Stimulated activated CD4-positive, alpha-beta T cell treated with anti-CD3 and anti-CD28 coated beads, Interleukin-1b, Interleukin-23, amount 100 ng/mL, for 24 hours (primary cell): ENCODE data around the gene XIRP1.

Source experiments
- DNase-seq, 4 experiments: peaks; one replicate each; pipeline ENCODE4 v3.0.0-alpha.2; 2020; ENCODE audit warnings: low read depth in 4 of 4, low spot score in 1 of 4

Gene XIRP1

DNA sequence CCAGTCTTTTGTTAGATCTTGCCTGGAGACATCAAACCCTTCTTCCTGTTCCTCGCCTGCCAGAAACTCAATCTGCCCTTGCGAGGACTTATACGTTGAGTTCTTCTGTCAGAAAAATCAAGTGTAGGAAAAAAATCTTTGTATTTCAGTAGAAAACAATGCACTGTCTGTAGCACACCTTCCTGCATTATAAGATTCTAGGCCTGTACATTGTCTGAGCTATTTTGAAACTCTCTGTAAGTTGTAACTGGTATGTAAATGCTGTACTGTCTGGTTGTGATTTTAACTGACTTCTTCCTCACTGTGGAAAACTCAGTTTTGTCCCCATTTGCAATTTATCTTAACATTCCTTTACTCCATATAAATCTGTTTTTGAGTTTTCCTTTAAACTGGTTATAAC is 17.7 kb upstream of the XIRP1 start:
- no peak for DNase-seq

DNA sequence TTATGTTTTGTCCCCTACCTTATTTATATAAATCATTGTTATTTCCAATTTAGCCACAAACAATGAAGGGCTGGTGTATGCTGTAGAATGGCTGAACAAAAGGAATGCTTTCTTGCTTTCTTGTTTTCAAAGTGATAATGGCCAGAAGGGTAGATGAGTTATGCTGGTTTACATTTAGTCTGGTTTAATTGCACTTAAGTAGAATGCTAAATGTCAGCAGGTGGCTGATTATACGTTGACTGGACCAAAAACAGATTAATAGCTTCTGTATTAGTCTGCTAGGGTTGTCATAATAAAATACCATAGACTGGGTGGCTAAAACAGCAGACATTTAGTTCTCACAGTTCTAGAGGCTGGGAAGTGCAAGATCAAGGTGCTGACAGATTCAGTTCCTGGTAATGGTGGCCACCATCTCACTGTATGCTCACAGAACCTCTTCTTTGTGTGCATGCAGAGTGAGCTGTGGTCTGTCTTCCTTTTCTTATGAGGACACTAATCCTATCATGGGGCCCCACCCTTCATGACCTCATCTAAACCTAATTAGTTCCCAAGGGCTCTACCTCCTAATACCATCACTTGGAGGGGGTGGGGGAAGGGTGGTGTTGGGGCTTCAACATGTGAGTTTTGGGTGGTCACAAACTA is 17.1 kb upstream of the XIRP1 start:
- DNase-seq = no peak

DNA sequence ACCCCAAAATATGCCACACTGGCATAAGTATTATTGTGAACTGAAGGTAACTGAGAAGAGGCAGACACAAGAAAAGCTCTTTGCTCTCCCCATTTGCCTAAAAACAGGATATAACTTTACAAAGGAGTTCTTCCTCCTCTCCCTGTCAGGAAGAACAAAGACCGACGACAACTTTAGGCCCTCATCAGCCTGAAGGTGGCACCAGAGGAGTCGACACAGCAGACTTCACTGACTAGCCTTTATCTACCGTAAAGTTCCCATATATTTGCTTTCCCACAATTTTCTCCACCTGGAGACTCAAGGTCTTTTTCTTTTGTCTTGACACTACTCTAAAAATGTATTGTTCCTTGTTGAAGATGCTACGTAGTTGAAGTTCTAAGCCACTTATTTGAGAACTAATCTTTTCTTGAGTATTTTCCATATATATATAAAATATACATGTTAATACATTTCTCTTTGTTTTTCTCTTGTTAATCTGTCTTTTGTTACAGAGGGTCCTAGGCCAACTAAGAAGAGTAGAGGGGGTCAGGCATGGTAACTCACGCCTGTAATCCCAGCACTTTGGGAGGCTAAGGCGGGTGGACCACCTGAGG is 16.2 kb upstream of the XIRP1 start:
- DNase-seq = no peak

DNA sequence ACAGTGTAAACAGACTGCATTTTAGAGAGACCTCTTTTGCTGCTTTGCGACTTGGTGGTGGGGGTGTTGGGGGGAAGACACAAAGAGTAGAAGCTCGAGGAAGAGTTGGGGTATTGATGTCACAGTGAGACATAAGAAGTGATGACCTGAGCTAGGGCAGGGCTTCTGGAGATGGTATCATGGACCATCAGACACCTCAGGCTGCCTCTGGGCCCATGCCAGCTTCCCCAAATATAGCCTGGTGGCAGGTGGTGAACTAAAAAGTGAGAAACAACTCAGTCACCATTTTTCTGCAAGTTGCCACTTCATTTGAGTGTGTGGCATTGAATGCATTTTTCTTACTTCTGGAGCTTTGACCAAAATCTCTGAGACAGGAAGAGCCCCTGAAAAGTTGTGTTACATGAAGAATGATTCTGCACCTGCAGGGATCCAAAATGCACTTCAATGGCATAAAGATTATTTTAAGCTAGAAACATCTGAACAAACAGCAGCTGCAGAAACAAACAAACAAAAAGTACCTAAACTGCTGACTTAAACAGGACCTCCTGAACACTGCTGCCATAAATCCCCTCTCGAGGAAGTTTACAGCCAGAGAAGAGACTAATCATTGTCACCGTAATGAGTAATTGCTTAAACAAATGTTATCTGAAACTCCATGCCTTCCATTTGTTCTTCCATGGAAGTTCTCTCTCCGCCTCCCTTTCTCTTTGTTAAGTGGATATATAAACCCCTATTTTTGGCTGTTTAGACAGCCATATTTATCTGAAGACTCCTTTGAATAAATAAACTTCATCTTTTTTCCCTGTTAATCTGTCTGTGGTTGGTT is 15.2 kb upstream of the XIRP1 start:
- DNase-seq = no peak

DNA sequence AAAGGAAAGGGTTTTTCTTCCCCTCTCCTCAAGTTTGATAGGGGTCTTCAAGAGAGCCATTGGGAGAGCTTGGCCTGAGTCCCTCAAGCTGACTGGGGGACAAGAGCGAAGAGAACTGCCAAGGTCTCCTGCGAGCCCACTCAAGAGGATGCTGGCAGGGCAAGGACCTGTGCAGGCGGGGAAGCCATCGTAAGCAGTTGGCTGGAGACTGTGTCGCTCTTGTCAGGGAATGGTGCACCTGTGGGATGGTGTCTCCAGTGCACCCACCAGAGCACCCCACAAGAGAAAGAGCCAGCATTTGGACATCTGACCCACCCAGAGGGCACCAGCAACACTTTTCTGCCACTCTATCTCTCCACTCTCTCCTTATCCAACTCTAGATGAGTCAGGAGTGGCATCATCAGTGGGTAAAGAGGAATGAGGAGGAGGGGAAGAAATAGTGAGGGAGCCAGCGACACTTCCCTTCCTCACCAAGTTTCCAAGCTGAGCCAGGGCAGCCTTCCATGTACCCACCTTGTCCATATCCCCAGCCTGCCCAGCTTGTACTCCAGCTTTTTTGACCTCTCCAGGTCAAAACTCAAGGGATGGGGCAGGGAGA is 13.6 kb upstream of the XIRP1 start:
- no peak for DNase-seq

DNA sequence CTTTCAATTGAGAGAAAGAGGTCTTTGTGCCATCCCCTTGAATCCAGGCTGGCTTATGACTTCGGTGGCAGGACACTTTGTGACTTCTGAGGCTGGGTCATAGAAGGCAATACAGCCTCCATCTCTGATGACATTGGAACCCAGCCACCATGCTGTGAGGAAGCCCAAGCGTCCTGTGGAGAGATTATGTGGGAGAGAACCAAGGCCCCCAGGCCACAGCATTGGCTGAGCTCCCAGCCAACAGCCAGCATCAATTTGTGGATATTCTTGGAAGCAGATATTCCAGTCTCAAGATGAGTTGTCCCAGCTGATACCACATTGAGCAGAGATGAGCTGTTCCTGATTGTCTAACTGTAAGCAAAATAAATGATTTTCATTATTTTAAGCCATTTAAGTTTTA is 12.7 kb upstream of the XIRP1 start:
- DNase-seq = no peak

DNA sequence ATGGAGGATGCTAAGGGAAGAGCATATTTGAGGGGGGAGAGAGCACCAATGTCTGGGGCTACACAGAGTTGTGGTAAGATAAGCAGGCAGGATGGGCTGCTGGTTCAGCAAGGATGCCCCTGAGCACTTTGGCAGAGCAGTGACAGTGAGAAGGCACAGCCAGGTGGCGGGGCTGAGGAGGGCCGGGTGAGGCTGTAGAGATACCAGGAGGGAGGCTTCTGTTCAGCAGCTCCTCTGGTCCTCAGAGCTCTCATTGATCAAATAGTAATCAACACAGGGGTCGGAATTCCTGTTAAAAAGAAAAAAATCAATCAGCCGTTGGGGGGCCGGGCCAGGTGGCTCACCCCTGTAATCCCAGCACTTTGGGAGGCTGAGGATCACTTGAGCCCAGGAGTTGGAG is 11.5 kb upstream of the XIRP1 start:
- no peak for DNase-seq

DNA sequence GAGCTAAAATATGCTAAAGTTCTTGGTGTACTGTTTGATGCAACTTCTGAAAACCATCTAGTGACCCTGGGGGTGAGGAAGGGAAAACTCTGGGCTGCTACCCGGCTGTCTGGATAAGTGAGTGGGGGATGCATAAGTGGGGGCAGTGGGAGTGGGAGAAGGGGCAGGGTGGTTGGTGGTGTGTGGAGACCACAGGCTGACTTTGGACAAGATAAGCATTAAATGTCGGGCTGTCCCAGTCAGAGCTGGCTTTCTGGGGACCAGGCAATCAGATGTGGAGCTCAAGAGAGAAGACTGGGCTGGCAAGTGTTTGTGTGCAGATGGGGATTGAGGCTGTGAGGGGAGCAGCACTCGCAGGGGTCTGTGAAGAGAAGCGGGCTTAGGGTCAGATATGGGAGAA is 11.0 kb upstream of the XIRP1 start:
- no peak for DNase-seq

DNA sequence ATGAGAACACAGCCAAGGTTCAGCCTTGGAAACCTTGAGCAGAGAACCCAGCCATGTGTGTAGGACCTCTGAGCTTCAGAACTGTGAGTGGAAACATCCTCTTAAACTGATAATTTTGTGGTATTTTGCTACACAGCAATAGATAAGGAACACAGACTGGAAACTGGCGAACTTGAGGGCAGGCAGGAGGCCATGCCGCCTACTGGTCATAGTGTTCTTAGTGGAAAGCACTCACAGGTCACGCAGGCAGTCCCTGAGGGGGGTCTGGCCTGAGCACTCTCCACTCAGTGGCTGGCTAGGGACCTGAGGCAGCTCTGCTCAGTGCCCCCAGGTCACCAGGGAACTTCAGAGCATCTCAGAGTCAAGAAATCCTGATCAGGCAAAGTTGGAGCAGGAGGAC is 9.7 kb upstream of the XIRP1 start:
- no peak for DNase-seq

DNA sequence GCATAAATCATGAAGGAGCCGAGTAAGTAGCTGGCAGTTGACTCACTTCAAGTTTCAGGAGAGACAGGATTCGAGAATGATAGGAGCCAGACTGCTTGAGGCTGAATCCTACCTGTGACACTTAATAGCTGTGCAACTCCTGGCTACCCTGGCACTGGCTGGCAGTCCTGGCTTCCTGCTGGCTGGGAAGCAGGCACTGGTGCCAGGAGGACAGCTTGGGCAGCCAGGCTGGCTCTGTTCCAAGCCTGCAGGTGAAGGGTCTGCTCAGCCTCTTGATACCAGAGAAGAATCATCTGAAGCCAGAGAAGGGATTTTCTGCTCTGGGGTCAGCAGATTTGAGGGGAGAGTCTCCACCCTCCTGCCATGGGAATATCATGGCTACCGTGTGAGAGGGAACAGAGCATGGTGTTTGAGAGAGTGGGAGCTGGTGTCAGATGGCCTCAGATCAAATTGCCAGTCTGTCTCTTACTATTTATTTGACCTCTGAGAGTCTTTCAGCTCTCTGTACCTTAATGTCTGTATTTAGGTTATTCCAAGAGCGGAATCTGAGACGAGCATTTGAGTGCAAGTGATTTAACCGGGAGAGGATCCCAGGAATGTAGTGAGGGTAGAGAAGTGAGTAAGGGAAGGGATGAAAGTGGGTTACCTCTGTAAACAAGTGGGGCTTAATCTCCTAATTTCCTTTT is 4.4 kb upstream of the XIRP1 start:
- DNase-seq = no peak

DNA sequence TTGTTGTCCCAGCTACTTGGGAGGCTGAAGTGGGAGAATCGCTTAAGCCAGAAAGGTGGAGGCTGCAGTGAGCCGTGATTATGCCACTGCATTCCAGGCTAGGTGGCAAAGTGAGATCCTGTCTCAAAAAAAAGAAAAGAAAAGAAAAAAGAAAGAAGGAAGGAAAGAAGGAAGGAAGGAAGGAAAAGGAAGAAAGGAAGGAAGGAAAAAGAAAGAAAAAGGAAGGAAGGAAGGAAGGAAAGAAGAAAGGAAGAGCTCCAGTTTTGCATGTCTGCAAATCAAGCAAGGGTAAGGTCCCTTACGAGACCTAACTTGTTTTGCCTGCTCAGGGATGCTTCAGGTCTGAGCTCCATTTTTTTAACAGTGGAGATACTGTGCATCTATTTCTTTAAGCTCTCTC is 3.6 kb upstream of the XIRP1 start:
- no peak for DNase-seq

DNA sequence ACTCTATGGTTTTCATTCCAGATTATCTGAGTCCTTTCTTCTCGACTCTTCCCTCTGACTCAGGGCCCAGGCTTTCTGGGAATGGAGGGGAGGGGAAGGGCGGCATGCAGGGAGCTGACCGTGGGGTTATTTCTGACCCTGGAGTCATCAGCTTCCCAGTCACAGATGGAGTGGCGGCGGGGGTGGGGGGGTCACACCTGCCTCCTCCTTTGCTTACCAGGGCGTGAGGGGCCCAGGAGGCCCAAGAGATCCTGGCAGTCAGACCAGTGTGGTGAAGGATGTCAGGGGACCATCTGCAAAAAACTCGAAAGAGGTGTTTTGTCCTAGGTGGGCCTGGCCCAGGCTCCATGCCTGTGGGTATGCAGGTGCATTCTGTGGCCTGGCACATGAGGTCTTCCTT is 996 bp upstream of the XIRP1 start:
- no peak for DNase-seq

DNA sequence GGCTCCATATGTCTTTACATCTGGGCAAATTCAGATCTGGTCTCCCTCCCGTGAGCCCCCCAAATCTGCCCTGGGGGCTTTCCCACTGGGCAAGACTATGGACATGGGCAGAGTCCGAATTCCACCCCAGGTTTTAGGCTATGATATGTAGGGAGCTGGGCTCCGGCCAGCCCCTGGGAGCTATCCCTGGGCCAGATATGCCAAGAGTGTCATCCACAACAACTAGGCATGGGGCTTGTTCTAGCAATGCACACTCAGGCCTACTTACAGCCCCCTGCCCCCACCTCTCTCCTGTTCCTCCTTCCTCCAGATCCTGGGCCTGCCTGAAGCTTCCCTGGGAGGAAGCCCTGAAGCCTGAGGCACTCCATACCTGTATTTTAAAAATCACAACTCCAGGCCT is 622 bp downstream of the XIRP1 start:
- DNase-seq = no peak

DNA sequence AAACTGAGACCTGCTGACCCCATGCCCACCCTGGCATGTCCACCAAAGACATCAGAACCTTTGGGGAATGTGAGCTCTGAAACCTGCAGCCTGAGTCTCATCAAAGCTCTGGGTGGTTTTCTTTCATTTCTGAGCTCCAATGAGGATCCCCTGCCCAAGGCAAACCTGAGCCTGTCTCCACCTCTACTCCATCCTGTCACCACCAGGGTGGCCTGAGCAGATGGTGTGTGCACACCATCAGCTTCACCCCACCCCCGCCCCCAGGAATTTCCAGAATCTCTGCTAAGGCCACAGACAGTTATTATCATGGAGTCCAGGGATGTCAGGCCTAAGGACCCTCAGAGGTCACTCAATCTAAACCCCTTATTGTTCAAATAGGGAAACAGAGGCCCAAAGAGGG is 1.3 kb downstream of the XIRP1 start:
- DNase-seq = no peak

DNA sequence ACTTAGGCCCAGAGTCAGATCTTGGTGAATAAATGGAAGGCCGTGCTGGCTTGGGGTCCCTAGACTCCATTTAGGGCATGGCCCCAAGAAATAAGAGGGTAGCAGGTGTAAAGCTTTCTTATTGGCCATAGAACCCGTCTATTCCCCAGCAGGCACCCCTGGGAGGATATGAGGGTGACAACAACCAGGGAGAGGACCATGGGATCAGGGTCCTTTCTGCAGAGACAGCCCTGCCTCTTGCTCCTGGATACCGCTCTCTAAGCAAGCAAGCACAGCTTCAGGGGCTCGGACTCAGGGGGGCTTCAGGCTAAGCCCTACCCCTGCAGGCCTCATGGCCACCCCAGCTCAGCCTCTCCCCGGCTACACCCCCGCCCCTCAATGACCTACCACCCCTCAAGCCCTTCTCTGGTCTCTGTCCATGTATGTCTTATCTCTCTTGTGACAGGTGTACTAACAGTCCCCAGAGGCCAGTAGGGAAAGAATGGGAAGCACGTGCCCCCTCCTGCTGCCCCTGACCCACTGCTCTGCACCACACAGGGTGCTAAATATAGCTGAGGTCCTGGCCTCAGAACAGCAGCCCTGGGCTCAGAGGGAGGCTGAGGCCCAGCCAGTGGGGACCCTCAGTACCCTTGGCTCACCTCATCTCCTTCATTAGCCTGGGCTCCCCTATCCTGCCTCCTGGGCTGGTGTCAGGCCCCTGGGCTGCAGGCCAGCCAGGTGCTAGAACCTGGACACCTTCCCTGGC is 1.9 kb downstream of the XIRP1 start:
- DNase-seq = no peak

DNA sequence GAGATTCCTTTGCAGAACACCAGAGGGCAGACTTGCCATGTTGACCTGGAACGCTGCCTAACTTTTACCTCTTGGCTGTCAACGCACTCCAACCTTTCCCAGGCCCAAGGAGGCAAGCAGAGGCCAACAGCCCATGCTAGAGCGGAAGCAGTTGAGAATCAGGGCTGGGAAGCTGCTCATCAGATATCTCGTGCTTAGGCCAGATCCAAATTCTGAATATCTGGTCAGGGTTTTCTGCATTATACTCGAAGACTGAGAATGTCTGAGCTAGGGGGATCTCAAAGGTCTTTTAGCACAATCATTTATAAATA is 2.5 kb downstream of the XIRP1 start:
- DNase-seq = peak; percentile 18 to 44 (median 32)

DNA sequence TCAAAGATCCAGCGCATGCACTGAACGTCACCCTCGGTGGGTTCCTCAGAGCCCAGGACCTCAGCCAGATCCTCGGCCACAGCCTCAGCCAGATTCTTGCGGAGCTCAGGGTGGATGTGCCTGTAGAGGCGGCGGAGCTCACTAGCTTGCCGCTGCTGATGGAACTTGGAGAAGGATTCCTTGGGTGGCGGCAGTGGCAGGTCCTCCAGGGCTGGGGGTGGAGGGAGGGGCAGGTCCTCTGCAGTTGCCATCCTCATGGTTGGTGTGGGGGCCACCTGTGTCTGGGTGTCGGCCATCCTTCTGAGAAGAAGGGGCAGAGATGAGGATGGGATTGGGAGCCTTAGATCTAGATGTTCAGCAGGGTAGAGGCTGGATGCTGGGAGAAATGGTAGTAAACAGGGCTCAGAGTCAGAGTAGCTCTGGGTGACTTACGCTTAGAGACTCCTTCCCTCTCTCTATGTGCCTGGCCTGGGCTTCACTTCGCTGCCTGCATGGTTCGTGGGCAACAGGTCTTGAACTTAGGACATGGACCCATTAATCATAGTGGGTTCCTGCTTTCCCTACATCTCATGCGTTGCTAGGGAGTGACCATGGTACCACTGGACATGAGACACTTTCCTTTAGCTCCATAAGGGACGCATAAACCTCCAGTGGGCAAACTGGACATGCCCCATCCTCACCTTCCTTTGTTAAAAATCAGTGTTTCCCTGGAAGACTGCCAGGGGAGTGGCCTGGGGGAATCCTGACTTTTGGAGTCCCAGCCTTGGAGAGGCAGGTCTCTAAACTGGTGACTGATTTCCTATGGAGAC is 3.0 kb downstream of the XIRP1 start:
- no peak for DNase-seq

DNA sequence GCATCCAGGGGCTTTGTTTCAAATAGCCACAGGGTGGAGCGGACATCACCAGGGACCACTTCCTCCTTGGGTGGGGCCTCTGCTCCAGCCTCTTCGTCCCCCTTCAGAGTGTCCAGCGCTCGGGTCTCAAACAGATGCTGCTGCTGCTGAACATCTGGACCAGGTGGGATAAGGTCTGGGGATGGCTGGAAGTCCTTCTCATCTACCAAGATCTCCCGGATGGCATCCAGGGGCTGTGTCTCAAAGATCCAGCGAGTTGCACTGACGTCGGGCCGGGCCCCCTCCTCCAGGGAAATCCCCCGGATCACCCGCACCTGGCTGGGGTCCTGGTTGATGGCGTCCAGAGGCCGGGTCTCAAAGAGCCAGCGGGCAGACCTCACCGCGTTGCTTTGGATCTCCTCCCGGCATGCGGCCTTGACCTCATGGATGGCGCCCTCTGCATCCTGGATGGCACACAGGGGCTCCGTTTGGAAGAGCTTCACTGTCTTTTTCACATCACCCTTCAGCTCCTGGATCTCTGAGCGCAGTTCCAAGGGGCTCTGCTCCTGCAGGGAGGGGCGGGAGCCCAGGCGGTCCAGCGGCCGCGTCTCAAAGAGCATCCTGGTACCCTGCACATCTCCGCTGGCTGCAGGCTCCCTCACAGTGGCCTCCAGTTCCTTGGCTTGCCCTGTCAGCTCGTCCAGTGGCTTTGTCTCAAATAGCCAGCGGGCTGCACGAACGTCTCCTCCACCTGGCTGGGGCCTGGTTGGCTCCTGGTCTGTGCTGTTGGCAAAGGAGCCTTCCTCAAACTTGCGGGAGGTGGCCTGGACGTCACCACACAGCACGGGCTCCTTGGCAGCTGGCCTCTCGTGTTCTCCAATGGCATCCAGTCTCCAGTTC is 3.9 kb downstream of the XIRP1 start:
- no peak for DNase-seq
